ENCODE measurements around the gene RAET1E.

DNA sequence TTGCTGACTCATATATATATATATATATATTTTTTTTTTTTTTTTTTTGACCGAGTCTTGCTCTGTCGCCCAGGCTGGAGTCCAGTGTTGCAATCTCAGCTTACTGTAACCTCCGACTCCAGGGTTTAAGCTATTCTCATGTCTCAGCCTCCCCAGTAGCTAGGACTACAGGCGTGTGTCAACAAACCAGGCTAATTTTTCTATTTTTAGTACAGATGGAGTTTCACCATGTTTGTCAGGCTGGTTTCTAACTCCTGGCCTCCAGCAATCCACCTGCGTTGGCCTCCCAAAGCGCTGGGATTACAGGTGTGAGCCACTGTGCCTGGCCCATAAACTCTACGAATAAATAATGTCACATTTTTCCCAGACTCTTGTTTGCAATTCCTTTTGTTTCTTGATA lies 38.5 kb downstream of the RAET1E start:
- TF ChIP-seq POLR2AphosphoS5 (IDR thresholded peaks at IDR 0.05; ENCODE audit: low read depth), result no peak
- no peak for TF ChIP-seq EZH2 (IDR thresholded peaks at IDR 0.05; ENCODE audit: low read depth, unreplicated experiment)
- TF ChIP-seq, protein P1, sequence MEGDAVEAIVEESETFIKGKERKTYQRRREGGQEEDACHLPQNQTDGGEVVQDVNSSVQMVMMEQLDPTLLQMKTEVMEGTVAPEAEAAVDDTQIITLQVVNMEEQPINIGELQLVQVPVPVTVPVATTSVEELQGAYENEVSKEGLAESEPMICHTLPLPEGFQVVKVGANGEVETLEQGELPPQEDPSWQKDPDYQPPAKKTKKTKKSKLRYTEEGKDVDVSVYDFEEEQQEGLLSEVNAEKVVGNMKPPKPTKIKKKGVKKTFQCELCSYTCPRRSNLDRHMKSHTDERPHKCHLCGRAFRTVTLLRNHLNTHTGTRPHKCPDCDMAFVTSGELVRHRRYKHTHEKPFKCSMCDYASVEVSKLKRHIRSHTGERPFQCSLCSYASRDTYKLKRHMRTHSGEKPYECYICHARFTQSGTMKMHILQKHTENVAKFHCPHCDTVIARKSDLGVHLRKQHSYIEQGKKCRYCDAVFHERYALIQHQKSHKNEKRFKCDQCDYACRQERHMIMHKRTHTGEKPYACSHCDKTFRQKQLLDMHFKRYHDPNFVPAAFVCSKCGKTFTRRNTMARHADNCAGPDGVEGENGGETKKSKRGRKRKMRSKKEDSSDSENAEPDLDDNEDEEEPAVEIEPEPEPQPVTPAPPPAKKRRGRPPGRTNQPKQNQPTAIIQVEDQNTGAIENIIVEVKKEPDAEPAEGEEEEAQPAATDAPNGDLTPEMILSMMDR (conservative IDR thresholded peaks at IDR 0.05; ENCODE audit: low read depth in 2 of 2), result no peak
- TF ChIP-seq REST (IDR thresholded peaks at IDR 0.05; ENCODE audit: unreplicated experiment), result no peak
- TF ChIP-seq ETS1 (IDR thresholded peaks at IDR 0.05), result no peak
- no peak for TF ChIP-seq EZH2phosphoT487 (IDR thresholded peaks at IDR 0.05; ENCODE audit: unreplicated experiment)
- no peak for TF ChIP-seq CREB1 (CRISPR knock-in tag; IDR thresholded peaks at IDR 0.05; ENCODE audit: low read depth)
- TF ChIP-seq STAT1 (IDR thresholded peaks at IDR 0.05; ENCODE audit: unreplicated experiment), result no peak
- no peak for TF ChIP-seq JUNB (IDR thresholded peaks at IDR 0.05; ENCODE audit: unreplicated experiment)
- TF ChIP-seq, protein P2, sequence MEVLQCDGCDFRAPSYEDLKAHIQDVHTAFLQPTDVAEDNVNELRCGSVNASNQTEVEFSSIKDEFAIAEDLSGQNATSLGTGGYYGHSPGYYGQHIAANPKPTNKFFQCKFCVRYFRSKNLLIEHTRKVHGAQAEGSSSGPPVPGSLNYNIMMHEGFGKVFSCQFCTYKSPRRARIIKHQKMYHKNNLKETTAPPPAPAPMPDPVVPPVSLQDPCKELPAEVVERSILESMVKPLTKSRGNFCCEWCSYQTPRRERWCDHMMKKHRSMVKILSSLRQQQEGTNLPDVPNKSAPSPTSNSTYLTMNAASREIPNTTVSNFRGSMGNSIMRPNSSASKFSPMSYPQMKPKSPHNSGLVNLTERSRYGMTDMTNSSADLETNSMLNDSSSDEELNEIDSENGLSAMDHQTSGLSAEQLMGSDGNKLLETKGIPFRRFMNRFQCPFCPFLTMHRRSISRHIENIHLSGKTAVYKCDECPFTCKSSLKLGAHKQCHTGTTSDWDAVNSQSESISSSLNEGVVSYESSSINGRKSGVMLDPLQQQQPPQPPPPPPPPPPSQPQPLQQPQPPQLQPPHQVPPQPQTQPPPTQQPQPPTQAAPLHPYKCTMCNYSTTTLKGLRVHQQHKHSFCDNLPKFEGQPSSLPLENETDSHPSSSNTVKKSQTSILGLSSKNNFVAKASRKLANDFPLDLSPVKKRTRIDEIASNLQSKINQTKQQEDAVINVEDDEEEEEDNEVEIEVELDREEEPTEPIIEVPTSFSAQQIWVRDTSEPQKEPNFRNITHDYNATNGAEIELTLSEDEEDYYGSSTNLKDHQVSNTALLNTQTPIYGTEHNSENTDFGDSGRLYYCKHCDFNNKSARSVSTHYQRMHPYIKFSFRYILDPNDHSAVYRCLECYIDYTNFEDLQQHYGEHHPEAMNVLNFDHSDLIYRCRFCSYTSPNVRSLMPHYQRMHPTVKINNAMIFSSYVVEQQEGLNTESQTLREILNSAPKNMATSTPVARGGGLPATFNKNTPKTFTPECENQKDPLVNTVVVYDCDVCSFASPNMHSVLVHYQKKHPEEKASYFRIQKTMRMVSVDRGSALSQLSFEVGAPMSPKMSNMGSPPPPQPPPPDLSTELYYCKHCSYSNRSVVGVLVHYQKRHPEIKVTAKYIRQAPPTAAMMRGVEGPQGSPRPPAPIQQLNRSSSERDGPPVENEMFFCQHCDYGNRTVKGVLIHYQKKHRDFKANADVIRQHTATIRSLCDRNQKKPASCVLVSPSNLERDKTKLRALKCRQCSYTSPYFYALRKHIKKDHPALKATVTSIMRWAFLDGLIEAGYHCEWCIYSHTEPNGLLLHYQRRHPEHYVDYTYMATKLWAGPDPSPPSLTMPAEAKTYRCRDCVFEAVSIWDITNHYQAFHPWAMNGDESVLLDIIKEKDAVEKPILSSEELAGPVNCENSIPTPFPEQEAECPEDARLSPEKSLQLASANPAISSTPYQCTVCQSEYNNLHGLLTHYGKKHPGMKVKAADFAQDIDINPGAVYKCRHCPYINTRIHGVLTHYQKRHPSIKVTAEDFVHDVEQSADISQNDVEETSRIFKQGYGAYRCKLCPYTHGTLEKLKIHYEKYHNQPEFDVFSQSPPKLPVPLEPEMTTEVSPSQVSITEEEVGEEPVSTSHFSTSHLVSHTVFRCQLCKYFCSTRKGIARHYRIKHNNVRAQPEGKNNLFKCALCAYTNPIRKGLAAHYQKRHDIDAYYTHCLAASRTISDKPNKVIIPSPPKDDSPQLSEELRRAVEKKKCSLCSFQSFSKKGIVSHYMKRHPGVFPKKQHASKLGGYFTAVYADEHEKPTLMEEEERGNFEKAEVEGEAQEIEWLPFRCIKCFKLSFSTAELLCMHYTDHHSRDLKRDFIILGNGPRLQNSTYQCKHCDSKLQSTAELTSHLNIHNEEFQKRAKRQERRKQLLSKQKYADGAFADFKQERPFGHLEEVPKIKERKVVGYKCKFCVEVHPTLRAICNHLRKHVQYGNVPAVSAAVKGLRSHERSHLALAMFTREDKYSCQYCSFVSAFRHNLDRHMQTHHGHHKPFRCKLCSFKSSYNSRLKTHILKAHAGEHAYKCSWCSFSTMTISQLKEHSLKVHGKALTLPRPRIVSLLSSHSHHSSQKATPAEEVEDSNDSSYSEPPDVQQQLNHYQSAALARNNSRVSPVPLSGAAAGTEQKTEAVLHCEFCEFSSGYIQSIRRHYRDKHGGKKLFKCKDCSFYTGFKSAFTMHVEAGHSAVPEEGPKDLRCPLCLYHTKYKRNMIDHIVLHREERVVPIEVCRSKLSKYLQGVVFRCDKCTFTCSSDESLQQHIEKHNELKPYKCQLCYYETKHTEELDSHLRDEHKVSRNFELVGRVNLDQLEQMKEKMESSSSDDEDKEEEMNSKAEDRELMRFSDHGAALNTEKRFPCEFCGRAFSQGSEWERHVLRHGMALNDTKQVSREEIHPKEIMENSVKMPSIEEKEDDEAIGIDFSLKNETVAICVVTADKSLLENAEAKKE (CRISPR knock-in tag; IDR thresholded peaks at IDR 0.05), result no peak
